Body of pancreas (tissue), 4 donors: ENCODE measurements around the gene FAM47E. TPM values are rescaled to one million over a fixed set of nuclear protein-coding genes. Genes with fewer than 3 reads are reported as not detected.

ENCODE experiments used
- ATAC-seq: fragments of 150-250 bp; one replicate; pipeline ENCODE4 v1.9.1; 2016
- DNase-seq, 4 donors: peaks; one replicate each; pipeline ENCODE4 v3.0.0-alpha.2; 2019
- H3K27ac ChIP-seq, 4 donors: fragments of 200-600 bp; sonication (generic); 1 replicate in 3 of 4; 2 replicates in 1 of 4; pipeline versions ENCODE4 v1.5.1 to v1.6.1; 2016 to 2019; ENCODE audit warnings: mild to moderate bottlenecking in 1 of 4, mixed read lengths in 1 of 4, moderate library complexity in 1 of 4
- H3K27me3 ChIP-seq, 2 donors: fragments of 200-600 bp; sonication (generic); one replicate each; pipeline ENCODE4 v1.6.0; 2016; ENCODE audit warnings: mild to moderate bottlenecking in 1 of 2
- H3K36me3 ChIP-seq, 2 donors: fragments of 200-600 bp; sonication (generic); replicated peaks in 1 of 2; 2 replicates each; pipeline ENCODE4 v1.5.1; 2016; ENCODE audit warnings: low read depth in 2 of 2; ENCODE audit not compliant: insufficient read depth in 1 of 2
- H3K4me1 ChIP-seq: fragments of 200-600 bp; sonication (generic); one replicate; pipeline ENCODE4 v1.6.0; 2016
- H3K4me3 ChIP-seq, 2 donors: fragments of 200-600 bp; sonication (generic); 1 replicate in 1 of 2; 2 replicates in 1 of 2; pipeline ENCODE4 v1.5.1; 2016 to 2019
- H3K9me3 ChIP-seq, 3 donors: fragments of 200-600 bp; sonication (generic); 1 replicate in 2 of 3; 2 replicates in 1 of 3; pipeline ENCODE4 v1.5.1; 2016
- CTCF ChIP-seq, 7 experiments: fragments of 450-650 bp in 4 of 7; fragments of 200-600 bp in 3 of 7; sonication (generic) in 3 of 7; IDR thresholded peaks; one replicate each; pipeline ENCODE4 v1.5.1; 2016 to 2019; ENCODE audit warnings: antibody characterized with exemption in 7 of 7
- POLR2A ChIP-seq, 3 donors: fragments of 450-650 bp; IDR thresholded peaks; one replicate each; pipeline ENCODE4 v1.6.1; 2016; ENCODE audit warnings: antibody characterized with exemption in 3 of 3, mild to moderate bottlenecking in 2 of 3
- WGBS, 2 donors: methylation state at CpG; one replicate each; pipeline ENCODE4 v1.1.5; 2017; 5-methylcytosine and 5-hydroxymethylcytosine counted together
- intact Hi-C: fragments of 100-400 bp; cut with DNase I; formaldehyde crosslinking; loops from one replicate; pipeline ENCODE4 v1.15.1; 2023
- total RNA-seq, 2 donors: library from RNA; depleted of rRNA; stranded (reverse); fragments of >200 nt; gene quantifications; one replicate each; pipeline ENCODE4 v1.1.0, GENCODE V29; 2016

Gene FAM47E
- total RNA-seq, 2 donors from 2014 or later: 10.1 to 16.2 TPM

DNA sequence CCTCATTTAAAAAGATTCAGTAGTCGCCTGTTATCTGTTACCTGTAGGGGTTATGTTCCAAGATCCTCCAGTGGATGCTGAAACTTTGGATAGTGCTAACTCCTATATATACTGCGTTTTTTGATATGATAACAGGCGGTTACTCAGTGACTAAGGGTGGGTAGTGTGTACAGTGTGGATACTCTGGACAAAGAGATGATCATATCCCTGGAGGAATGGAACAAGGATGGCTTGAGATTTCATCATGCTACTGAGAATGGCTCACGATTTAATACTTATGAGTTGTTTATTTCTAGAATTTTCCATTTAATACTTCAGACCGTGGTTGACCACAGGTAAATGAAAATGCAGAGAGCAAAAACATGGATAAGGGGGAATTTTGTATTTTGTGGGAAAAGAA, 21.5 kb downstream of the FAM47E start:
- H3K27me3 ChIP-seq: no peaks in the 10 kb centered on the region
- H3K9me3 ChIP-seq: no peaks in the 10 kb centered on the region
- no peaks in the 10 kb centered on the region for H3K36me3 ChIP-seq
- ATAC-seq (no peak), DNase-seq (no peak)
- no peak for TF ChIP-seq POLR2A (IDR thresholded peaks at IDR 0.05)
- no peak for TF ChIP-seq CTCF (IDR thresholded peaks at IDR 0.05)
- WGBS, 2 donors: 68 to 77% methylated on average over 5 of the region's 5 CpGs
- no peak overlapping the region for H3K4me3 ChIP-seq
- H3K4me1 ChIP-seq: no peaks in the 10 kb centered on the region
- intact Hi-C loops: no loop called here
- H3K27ac ChIP-seq: no peak overlapping the region

DNA sequence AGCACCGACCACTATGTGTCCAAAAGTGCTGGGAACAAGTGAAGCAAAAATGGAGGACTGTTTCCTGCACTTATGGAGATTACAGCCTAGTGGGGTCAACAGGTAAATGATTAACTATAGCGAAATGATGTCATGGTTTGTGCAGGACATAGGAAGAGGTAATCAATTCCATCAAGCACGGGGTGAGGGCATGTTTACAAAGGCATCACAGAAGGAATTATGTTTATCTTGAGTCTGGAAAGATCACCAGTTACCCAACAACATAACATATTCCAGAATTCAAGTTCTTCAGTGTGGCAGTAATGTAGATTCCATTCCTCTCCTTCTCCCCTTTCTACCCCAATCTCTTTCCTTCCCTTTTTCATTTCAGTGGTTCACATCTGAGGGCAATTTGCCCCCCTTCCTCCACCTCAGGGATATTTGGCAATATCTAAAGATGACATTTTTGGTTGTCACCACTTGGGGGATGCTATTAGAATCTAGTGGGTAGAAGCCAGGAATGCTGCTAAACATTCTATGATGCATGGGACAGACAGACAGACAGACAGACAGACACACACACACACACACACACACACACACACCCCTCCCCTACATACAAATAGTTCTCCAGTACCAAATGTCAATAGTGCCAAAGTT, 24.1 kb downstream of the FAM47E start:
- no peak for DNase-seq
- H3K9me3 ChIP-seq: no peaks in the 10 kb centered on the region
- peaks cover 3% of the 10 kb centered on the region for H3K4me1 ChIP-seq
- H3K27ac ChIP-seq: no peak overlapping the region
- intact Hi-C loops: no loop called here
- ATAC-seq: no peak
- no peak overlapping the region for H3K4me3 ChIP-seq
- H3K27me3 ChIP-seq: no peaks in the 10 kb centered on the region
- TF ChIP-seq POLR2A (IDR thresholded peaks at IDR 0.05) (no peak), CTCF (IDR thresholded peaks at IDR 0.05) (no peak)
- no peaks in the 10 kb centered on the region for H3K36me3 ChIP-seq
- 65 to 70% methylated on average over 3 of the region's 3 CpGs for WGBS, 2 donors

DNA sequence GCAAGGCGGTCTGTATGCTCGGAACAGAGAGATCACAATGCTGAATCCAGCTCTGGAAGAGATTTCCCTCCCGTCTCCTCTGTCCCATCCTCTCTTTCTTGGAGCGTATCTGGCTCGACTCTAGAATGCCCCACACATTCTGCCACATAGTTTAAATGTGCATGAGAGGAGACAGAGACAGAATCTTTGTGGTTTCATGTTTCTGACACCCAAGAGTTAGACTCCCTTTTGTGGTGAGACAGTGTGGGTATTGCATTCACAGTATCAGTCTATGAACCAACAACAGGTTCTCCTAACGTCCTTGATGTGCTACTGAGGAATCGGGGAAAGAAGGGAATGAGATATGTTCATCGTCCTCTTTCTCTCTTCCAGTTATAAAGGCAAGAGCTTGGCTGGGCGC, 25.3 kb downstream of the FAM47E start:
- ATAC-seq (no peak), DNase-seq (no peak)
- Histone ChIP-seq H3K9me3 (no peaks in the 10 kb centered on the region), H3K27ac (no peak overlapping the region), H3K27me3 (no peaks in the 10 kb centered on the region), H3K4me1 (peaks cover 9% of the 10 kb centered on the region), H3K4me3 (no peak overlapping the region), H3K36me3 (no peaks in the 10 kb centered on the region)
- intact Hi-C loops: no loop called here
- TF ChIP-seq CTCF (IDR thresholded peaks at IDR 0.05): no peak
- TF ChIP-seq POLR2A (IDR thresholded peaks at IDR 0.05): no peak
- WGBS, 2 donors: 87 to 95% methylated on average over 8 to 9 of the region's 9 CpGs

GRCh38 chr4:76277667-76278066, 26.1 kb downstream of the FAM47E start:
- no peaks in the 10 kb centered on the region for H3K9me3 ChIP-seq
- intact Hi-C loops: no loop called here
- no peaks in the 10 kb centered on the region for H3K27me3 ChIP-seq
- ATAC-seq: no peak
- peaks cover 15% of the 10 kb centered on the region for H3K4me1 ChIP-seq
- no peak overlapping the region for H3K4me3 ChIP-seq
- no peak for TF ChIP-seq POLR2A (IDR thresholded peaks at IDR 0.05)
- no peak for TF ChIP-seq CTCF (IDR thresholded peaks at IDR 0.05)
- no peak for DNase-seq
- H3K27ac ChIP-seq: no peak overlapping the region
- H3K36me3 ChIP-seq: no peaks in the 10 kb centered on the region
- 84 to 100% methylated on average over 1 of the region's 1 CpG for WGBS, 2 donors

DNA sequence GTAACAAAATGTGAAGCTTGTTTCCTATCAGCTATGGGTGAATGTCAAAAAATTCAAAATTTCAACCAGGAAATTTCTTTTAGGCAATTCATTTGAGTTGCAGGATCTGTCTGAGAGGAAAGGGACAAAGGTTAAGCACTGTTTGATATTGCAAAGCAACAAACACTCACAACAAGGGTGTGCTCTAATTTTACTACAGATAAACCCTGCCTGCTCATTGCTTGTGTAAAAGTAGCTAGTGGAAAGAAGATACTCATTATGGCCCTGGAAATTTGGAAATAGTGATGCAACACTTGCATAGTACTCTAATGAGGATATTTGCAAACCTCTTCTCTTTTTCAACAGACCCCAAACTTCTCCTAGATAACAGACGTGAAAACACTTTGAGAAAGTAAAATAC, 27.1 kb downstream of the FAM47E start:
- WGBS, 2 donors: 48 to 59% methylated on average over 1 of the region's 1 CpG
- Histone ChIP-seq H3K36me3 (no peaks in the 10 kb centered on the region), H3K9me3 (no peaks in the 10 kb centered on the region), H3K4me3 (no peak overlapping the region), H3K27me3 (no peaks in the 10 kb centered on the region), H3K27ac (no peak overlapping the region), H3K4me1 (peaks cover 15% of the 10 kb centered on the region)
- DNase-seq (no peak), ATAC-seq (no peak)
- no peak for TF ChIP-seq CTCF (IDR thresholded peaks at IDR 0.05)
- TF ChIP-seq POLR2A (IDR thresholded peaks at IDR 0.05): no peak
- intact Hi-C loops: no loop called here
